K562 (cell line): ENCODE results near the gene DEPDC1B. TPM values are rescaled to one million over a fixed set of nuclear protein-coding genes. Genes with fewer than 3 reads are reported as not detected.

Experiments
- ATAC-seq: fragments of 200-7000 bp; cut with Tn5 transposase; 3 replicates; pipeline ENCODE4 v1.9.1; 2020; ENCODE audit warnings: moderate library complexity
- BruUV-seq: library from RNA; stranded (reverse); fragments of 400-500 nt; replicated peaks from 2 replicates; lab custom pipeline; 2021; lab: Mats Ljungman, UMichigan
- CTCF ChIA-PET: fragments of 300-600 bp; formaldehyde crosslinking; extraction: SDS; loops from one replicate; lab custom pipeline; 2021; ENCODE audit warnings: low intra/inter-chr PET ratio; lab: Yijun Ruan, JAX
- POLR2A ChIA-PET: fragments of 300-600, 350-650 bp; sonication (Branson Sonifier 250); formaldehyde crosslinking; extraction: SDS; loops from one replicate; lab custom pipeline; 2021; ENCODE audit warnings: antibody characterized with exemption, inconsistent platforms; lab: Yijun Ruan, JAX
- DNase-seq, 4 experiments: peaks; one replicate each; pipeline versions ENCODE4 v3.0.0 to v3.0.0-alpha.2; 2011 to 2018; ENCODE audit warnings: low spot score in 3 of 4, mixed read lengths in 3 of 4; ENCODE audit errors: extremely low read depth in 1 of 4
- FAIRE-seq: peaks from 2 replicates; lab custom pipeline; 2011; peaks lifted over from hg19 to GRCh38; lab: Jason Lieb, UNC
- H2AFZ ChIP-seq: 2 replicates; pipeline ENCODE4 v1.6.0; 2011; ENCODE audit warnings: low read depth, low read length, control low read depth, inconsistent platforms
- H3K27ac ChIP-seq: fragments of 200-600 bp; 3 replicates; pipeline ENCODE4 v1.8.0; 2011; ENCODE audit warnings: low read depth, mild to moderate bottlenecking, control low read depth, inconsistent platforms, low read length, moderate library complexity, mixed read lengths; ENCODE audit errors: extremely low read depth
- H3K27me3 ChIP-seq, 2 experiments: fragments of 300-600 bp in 1 of 2; 2 replicates in 1 of 2; 3 replicates in 1 of 2; pipeline versions ENCODE4 v1.6.0 to v1.8.0; 2011; ENCODE audit warnings: inconsistent platforms in 2 of 2, low read length in 2 of 2, mild to moderate bottlenecking in 1 of 2, mixed read lengths in 1 of 2, moderate library complexity in 1 of 2; ENCODE audit not compliant: control insufficient read depth in 2 of 2, insufficient read depth in 2 of 2
- H3K36me3 ChIP-seq: fragments of 300-600 bp; 3 replicates; pipeline ENCODE4 v1.8.0; 2011; ENCODE audit warnings: mild to moderate bottlenecking, low read length, inconsistent platforms; ENCODE audit not compliant: control insufficient read depth, insufficient read depth
- H3K4me1 ChIP-seq, 2 experiments: fragments of 200-600 bp in 1 of 2; replicated peaks in 1 of 2; 2 replicates in 1 of 2; 3 replicates in 1 of 2; pipeline versions ENCODE4 v1.5.1 to v1.8.0; 2011; ENCODE audit warnings: inconsistent platforms in 2 of 2, low read length in 2 of 2, mild to moderate bottlenecking in 1 of 2, mixed read lengths in 1 of 2, moderate library complexity in 1 of 2; ENCODE audit not compliant: control insufficient read depth in 2 of 2, insufficient read depth in 2 of 2
- H3K4me2 ChIP-seq: 2 replicates; pipeline ENCODE4 v1.6.1; 2011; ENCODE audit warnings: low read length, control low read depth, inconsistent platforms, mixed read lengths; ENCODE audit not compliant: insufficient read depth
- H3K4me3 ChIP-seq: fragments of 200-600 bp; sonication (generic), shearing (Covaris generic); 2 replicates; pipeline ENCODE4 v1.5.1; 2016; ENCODE audit warnings: control low read depth, inconsistent platforms
- H3K79me2 ChIP-seq: fragments of 200-600 bp; 3 replicates; pipeline ENCODE4 v1.8.0; 2011; ENCODE audit warnings: low read length, inconsistent platforms; ENCODE audit not compliant: control insufficient read depth, insufficient read depth
- H3K9ac ChIP-seq, 2 experiments: 2 replicates each; pipeline versions ENCODE4 v1.6.0 to v1.6.1; 2011; ENCODE audit warnings: low read depth in 2 of 2, low read length in 2 of 2, control low read depth in 1 of 2, inconsistent platforms in 1 of 2, mild to moderate bottlenecking in 1 of 2, mixed read lengths in 1 of 2; ENCODE audit not compliant: insufficient read depth in 1 of 2
- H3K9me1 ChIP-seq: one replicate; pipeline ENCODE4 v1.6.0; 2011; ENCODE audit warnings: inconsistent platforms, mild to moderate bottlenecking, low read length, moderate library complexity; ENCODE audit not compliant: control insufficient read depth, insufficient read depth
- H3K9me3 ChIP-seq: replicated peaks from 2 replicates; pipeline ENCODE4 v1.5.1; 2011; ENCODE audit warnings: low read depth, low read length, inconsistent platforms; ENCODE audit not compliant: control insufficient read depth, insufficient read depth
- H4K20me1 ChIP-seq: replicated peaks from 2 replicates; pipeline ENCODE4 v1.6.1; 2011; ENCODE audit warnings: low read length, inconsistent platforms, mixed read lengths; ENCODE audit not compliant: control insufficient read depth, insufficient read depth
- ARID3B ChIP-seq: fragments of 250-450 bp; sonication (Bioruptor Pico); IDR thresholded peaks from 2 replicates; pipeline ENCODE4 v1.4.0; 2020; ENCODE audit warnings: borderline replicate concordance
- C11orf30 ChIP-seq: fragments of 450-650 bp; IDR thresholded peaks from 2 replicates; pipeline ENCODE4 v1.6.1; 2016; ENCODE audit warnings: low read depth, mild to moderate bottlenecking
- CBFA2T3 ChIP-seq: fragments of 450-650 bp; IDR thresholded peaks from 2 replicates; pipeline ENCODE4 v1.6.1; 2017
- CSDE1 ChIP-seq, 2 experiments: fragments of 450-650 bp; IDR thresholded peaks; 2 replicates each; pipeline ENCODE4 v1.6.1; 2016; ENCODE audit warnings: mild to moderate bottlenecking in 1 of 2
- CTBP1 ChIP-seq: fragments of 450-650 bp; IDR thresholded peaks from 2 replicates; pipeline ENCODE4 v1.6.1; 2016; ENCODE audit warnings: borderline replicate concordance
- CXXC5 ChIP-seq: fragments of 250-450 bp; sonication (Bioruptor Pico); IDR thresholded peaks from 2 replicates; pipeline ENCODE4 v1.8.0; 2022; ENCODE audit warnings: inconsistent platforms, mild to moderate bottlenecking, moderate library complexity
- DNMT1 ChIP-seq: fragments of 450-650 bp; IDR thresholded peaks from 2 replicates; pipeline ENCODE4 v1.6.1; 2016; ENCODE audit warnings: antibody characterized with exemption, mild to moderate bottlenecking
- HMGXB4 ChIP-seq: sonication (generic); formaldehyde crosslinking; IDR thresholded peaks from 2 replicates; pipeline ENCODE4 v1.8.1; 2023; ENCODE audit warnings: mild to moderate bottlenecking, missing genetic modification reagents
- HOXB6 ChIP-seq: fragments of 250-450 bp; sonication (Bioruptor Pico); IDR thresholded peaks from 2 replicates; pipeline ENCODE4 v1.5.1; 2022; ENCODE audit warnings: mild to moderate bottlenecking, borderline replicate concordance
- JUND ChIP-seq, 2 experiments: IDR thresholded peaks; 2 replicates in 1 of 2; 3 replicates in 1 of 2; pipeline ENCODE4 v1.6.1; 2011; ENCODE audit warnings: borderline replicate concordance in 2 of 2, low read depth in 2 of 2, low read length in 2 of 2, improper control_type of control experiment in 1 of 2, missing biosample characterization in 1 of 2, missing genetic modification characterization in 1 of 2, missing genetic modification reagents in 1 of 2
- KLF13 ChIP-seq: fragments of 450-650 bp; IDR thresholded peaks from 2 replicates; pipeline ENCODE4 v1.6.1; 2016; ENCODE audit warnings: missing genetic modification characterization, low read depth, mild to moderate bottlenecking, missing compliant biosample characterization, moderate library complexity, borderline replicate concordance
- RBBP5 ChIP-seq: fragments of 200-600 bp; sonication (generic); IDR thresholded peaks from 2 replicates; pipeline ENCODE4 v1.6.1; 2012; ENCODE audit warnings: borderline replicate concordance, mild to moderate bottlenecking, low read length, control low read depth, inconsistent platforms; ENCODE audit not compliant: insufficient read depth, poor library complexity, severe bottlenecking
- STAT6 ChIP-seq: sonication (generic); formaldehyde crosslinking; IDR thresholded peaks from 2 replicates; pipeline ENCODE4 v1.8.1; 2023; ENCODE audit warnings: mild to moderate bottlenecking, missing genetic modification reagents
- ZNF217 ChIP-seq: sonication (generic); formaldehyde crosslinking; IDR thresholded peaks from 2 replicates; pipeline ENCODE4 v1.8.0; 2022; ENCODE audit warnings: mild to moderate bottlenecking, missing genetic modification reagents
- ZNF232 ChIP-seq: sonication (generic); formaldehyde crosslinking; IDR thresholded peaks from 2 replicates; pipeline ENCODE4 v1.8.0; 2022; ENCODE audit warnings: mild to moderate bottlenecking, missing genetic modification reagents
- ZNF3 ChIP-seq: fragments of 250-450 bp; sonication (Bioruptor Pico); IDR thresholded peaks from 2 replicates; pipeline ENCODE4 v1.5.0; 2021; ENCODE audit warnings: mild to moderate bottlenecking, moderate library complexity
- ZNF584 ChIP-seq: fragments of 200-800 bp; sonication (Bioruptor generic); IDR thresholded peaks from 2 replicates; pipeline ENCODE4 v1.6.1; 2016; ENCODE audit warnings: low read depth, mild to moderate bottlenecking, missing genetic modification characterization, missing compliant biosample characterization
- ZNF695 ChIP-seq: fragments of 450-650 bp; formaldehyde crosslinking; IDR thresholded peaks from 2 replicates; pipeline ENCODE4 v1.4.0; 2020; ENCODE audit warnings: mild to moderate bottlenecking, moderate library complexity
- WGBS: fragments of 100-300 bp; shearing (Covaris generic); methylation state at CpG from one replicate; pipeline ENCODE4 v1.1.6; 2016; ENCODE audit warnings: low coverage, mixed read lengths; ENCODE audit not compliant: insufficient coverage; ENCODE audit errors: missing lambda C conversion rate; 5-methylcytosine and 5-hydroxymethylcytosine counted together
- in situ Hi-C: fragments of 300-500 bp; cut with MboI; formaldehyde crosslinking; loops from 4 replicates; pipeline ENCODE4 v1.15.0; 2018; ENCODE audit warnings: inconsistent platforms, mixed read lengths
- intact Hi-C: fragments of 100-400 bp; cut with micrococcal nuclease; formaldehyde crosslinking; loops from 2 replicates; pipeline ENCODE4 v1.14.2; 2022
- polyA plus RNA-seq, 8 experiments: library from polyadenylated mRNA; depleted of rRNA in 4 of 8; stranded (reverse) in 5 of 8; unstranded in 3 of 8; fragments of >200 nt; fragmentation: Nextera tagmentation in 2 of 8; fragmentation: Illumina TruSeq in 1 of 8; extraction: Ambion mirVana in 2 of 8; extraction: Trizol in 1 of 8; gene quantifications; 2 replicates each; pipeline versions ENCODE4 v1.2.1 to v1.2.3, GENCODE V29; 2011 to 2014; ENCODE audit warnings: inconsistent platforms in 1 of 8, missing spikeins in 1 of 8
- total RNA-seq, 7 experiments: library from RNA; depleted of rRNA in 6 of 7; stranded (reverse); fragments of >200 nt in 6 of 7; fragmentation: Illumina TruSeq in 2 of 7; extraction: Trizol in 2 of 7; gene quantifications; 2 replicates each; pipeline versions ENCODE4 v1.2.1 to v1.2.3, GENCODE V29; 2011 to 2021; ENCODE audit warnings: low replicate concordance in 1 of 7

The DEPDC1B gene
- total and polyA plus RNA-seq, 9 of the 15 experiments (the other 6 are each of a cell fraction or from before 2014, with no cell fraction given) = 36.0 to 67.2 (median 44.5) TPM

- H3K27me3 ChIP-seq = no peaks in the 10 kb centered on the region
- no peaks in the 10 kb centered on the region for H3K9me3 ChIP-seq
- no TSS peak for BruUV-seq
- no peak overlapping the region for H3K4me2 ChIP-seq
- H3K4me3 ChIP-seq = no peak overlapping the region
- no peak overlapping the region for H2AFZ ChIP-seq
- H3K4me1 ChIP-seq = no peaks in the 10 kb centered on the region
- H3K9ac ChIP-seq = no peak overlapping the region
- intact Hi-C loops (no loop called here), in situ Hi-C loops (no loop called here)
- ChIA-PET POLR2A (no interaction called here), CTCF (no interaction called here)
- FAIRE-seq (no peak), DNase-seq (no peak), ATAC-seq (no peak)
- H4K20me1 ChIP-seq = no peaks in the 10 kb centered on the region
- no peaks in the 10 kb centered on the region for H3K9me1 ChIP-seq
- H3K36me3 ChIP-seq = no peaks in the 10 kb centered on the region
- no peak overlapping the region for H3K27ac ChIP-seq
- H3K79me2 ChIP-seq = no peaks in the 10 kb centered on the region
- 36% methylated on average over 1 of the region's 1 CpG for WGBS
- TF ChIP-seq ZNF695 (CRISPR knock-in tag) = no peak
- TF ChIP-seq ZNF232 = no peak
- TF ChIP-seq CSDE1 (IDR thresholded peaks at IDR 0.05) = no peak
- no peak for TF ChIP-seq CXXC5 (CRISPR knock-in tag)
- TF ChIP-seq CBFA2T3 = no peak
- no peak for TF ChIP-seq ZNF3 (CRISPR knock-in tag)
- no peak for TF ChIP-seq STAT6 (CRISPR knock-in tag)
- TF ChIP-seq ZNF217 (CRISPR knock-in tag) = no peak
- TF ChIP-seq RBBP5 = no peak
- TF ChIP-seq HMGXB4 = no peak
- TF ChIP-seq HOXB6 (CRISPR knock-in tag) = no peak
- TF ChIP-seq CTBP1 = no peak
- no peak for TF ChIP-seq ARID3B
- no peak for TF ChIP-seq ZNF584 (CRISPR knock-in tag)
- no peak for TF ChIP-seq C11orf30
- TF ChIP-seq KLF13 (tag) = no peak
- no peak for TF ChIP-seq JUND (IDR thresholded peaks at IDR 0.05; ENCODE audit: borderline replicate concordance, low read depth, low read length)
- no peak for TF ChIP-seq JUND (tag; IDR thresholded peaks at IDR 0.05; ENCODE audit: borderline replicate concordance, low read depth, low read length)
- no peak for TF ChIP-seq DNMT1
Observed at GRCh38 chr5:60613826-60614225, 86.1 kb downstream of the DEPDC1B start.
